IPS-20b (cell line): Measurements from ENCODE around the gene PHLDB2.

Experiments used
- H3K27ac ChIP-seq: one replicate; pipeline ENCODE4 v1.5.1; 2013; ENCODE audit warnings: low read length
- H3K27me3 ChIP-seq: 2 replicates; pipeline ENCODE4 v1.6.1; 2013; ENCODE audit warnings: mild to moderate bottlenecking, low read length, inconsistent platforms; ENCODE audit not compliant: insufficient read depth
- H3K36me3 ChIP-seq: 2 replicates; pipeline ENCODE4 v1.6.1; 2013; ENCODE audit warnings: low read depth, mild to moderate bottlenecking, inconsistent platforms, low read length, moderate library complexity; ENCODE audit not compliant: insufficient read depth
- H3K4me1 ChIP-seq: 2 replicates; pipeline ENCODE4 v1.6.1; 2013; ENCODE audit warnings: mild to moderate bottlenecking, control low read depth, inconsistent platforms, low read length, moderate library complexity; ENCODE audit not compliant: insufficient read depth
- H3K4me3 ChIP-seq: 2 replicates; pipeline ENCODE4 v1.5.1; 2013; ENCODE audit warnings: mild to moderate bottlenecking, low read length, inconsistent platforms
- H3K9ac ChIP-seq: 2 replicates; pipeline ENCODE4 v1.6.1; 2013; ENCODE audit warnings: low read depth, mild to moderate bottlenecking, inconsistent platforms, low read length, moderate library complexity
- H3K9me3 ChIP-seq: 2 replicates; pipeline ENCODE4 v1.6.1; 2013; ENCODE audit warnings: mild to moderate bottlenecking, low read depth, low read length, inconsistent platforms; ENCODE audit not compliant: insufficient read depth

The PHLDB2 gene

GRCh38 chr3:111890051-111890580 is 31.1 kb downstream of the PHLDB2 start:
- H3K9me3 ChIP-seq: no peaks in the 10 kb centered on the region
- H3K9ac ChIP-seq: no peak overlapping the region
- H3K4me1 ChIP-seq: no peaks in the 10 kb centered on the region
- no peak overlapping the region for H3K4me3 ChIP-seq
- no peaks in the 10 kb centered on the region for H3K27me3 ChIP-seq
- no peak overlapping the region for H3K27ac ChIP-seq
- peaks cover 16% of the 10 kb centered on the region for H3K36me3 ChIP-seq

GRCh38 chr3:111892070-111892469 is 33.0 kb downstream of the PHLDB2 start:
- no peaks in the 10 kb centered on the region for H3K4me1 ChIP-seq
- no peaks in the 10 kb centered on the region for H3K27me3 ChIP-seq
- no peak overlapping the region for H3K9ac ChIP-seq
- no peaks in the 10 kb centered on the region for H3K9me3 ChIP-seq
- H3K27ac ChIP-seq: no peak overlapping the region
- H3K4me3 ChIP-seq: no peak overlapping the region
- H3K36me3 ChIP-seq: no peaks in the 10 kb centered on the region

- Histone ChIP-seq H3K27me3 (no peaks in the 10 kb centered on the region), H3K36me3 (no peaks in the 10 kb centered on the region), H3K9ac (no peak overlapping the region), H3K4me1 (no peaks in the 10 kb centered on the region), H3K4me3 (no peak overlapping the region), H3K9me3 (no peaks in the 10 kb centered on the region; the same call in 1 of the 2 replicates), H3K27ac (no peak overlapping the region)
Observed at GRCh38 chr3:111895071-111895470, 36.0 kb downstream of the PHLDB2 start.

DNA sequence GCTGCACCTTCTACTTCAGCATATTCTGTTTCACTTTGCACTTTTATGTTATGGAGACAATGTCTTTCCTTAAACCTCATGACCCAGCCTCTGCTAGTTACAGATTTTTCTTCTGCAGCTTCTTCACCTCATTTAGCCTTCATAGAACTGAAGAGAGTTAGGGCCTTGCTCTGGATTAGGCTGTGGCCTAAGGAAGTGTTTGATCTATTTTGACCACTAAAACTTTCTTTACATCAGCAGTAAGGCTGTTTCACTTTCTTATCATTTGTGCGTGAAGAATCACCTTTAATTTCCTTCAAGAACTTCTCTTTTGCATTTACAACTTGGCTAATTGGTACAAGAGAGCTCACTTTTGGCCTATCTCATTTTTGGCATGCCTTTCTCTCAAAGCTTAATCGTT is 40.9 kb downstream of the PHLDB2 start:
- no peaks in the 10 kb centered on the region for H3K4me1 ChIP-seq
- no peak overlapping the region for H3K4me3 ChIP-seq
- no peak overlapping the region for H3K27ac ChIP-seq
- no peaks in the 10 kb centered on the region; the same call in 1 of the 2 replicates for H3K9me3 ChIP-seq
- no peaks in the 10 kb centered on the region for H3K36me3 ChIP-seq
- no peak overlapping the region for H3K9ac ChIP-seq
- H3K27me3 ChIP-seq: no peaks in the 10 kb centered on the region

DNA sequence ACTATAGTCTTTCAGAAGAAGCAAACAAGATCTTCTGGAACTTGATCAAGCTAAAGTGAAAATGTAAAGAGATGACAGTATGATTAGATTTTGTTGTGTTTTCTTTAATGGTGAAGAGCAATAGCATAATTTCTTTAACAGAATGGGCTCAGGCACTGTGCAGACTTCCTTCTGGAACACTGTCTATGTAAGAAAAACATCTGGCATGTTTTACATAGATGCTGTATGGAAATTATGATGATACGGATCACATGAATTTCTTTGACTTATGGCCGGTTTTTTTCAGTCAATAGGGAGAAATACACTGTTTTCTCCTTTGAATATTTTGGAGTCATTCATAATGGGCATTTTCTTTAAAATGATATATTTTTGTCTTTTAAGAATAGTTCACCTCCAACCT is 42.6 kb downstream of the PHLDB2 start:
- Histone ChIP-seq H3K27ac (no peak overlapping the region), H3K9me3 (no peaks in the 10 kb centered on the region; the same call in 1 of the 2 replicates), H3K27me3 (no peaks in the 10 kb centered on the region), H3K4me1 (no peaks in the 10 kb centered on the region), H3K36me3 (no peaks in the 10 kb centered on the region), H3K4me3 (no peak overlapping the region), H3K9ac (no peak overlapping the region)

DNA sequence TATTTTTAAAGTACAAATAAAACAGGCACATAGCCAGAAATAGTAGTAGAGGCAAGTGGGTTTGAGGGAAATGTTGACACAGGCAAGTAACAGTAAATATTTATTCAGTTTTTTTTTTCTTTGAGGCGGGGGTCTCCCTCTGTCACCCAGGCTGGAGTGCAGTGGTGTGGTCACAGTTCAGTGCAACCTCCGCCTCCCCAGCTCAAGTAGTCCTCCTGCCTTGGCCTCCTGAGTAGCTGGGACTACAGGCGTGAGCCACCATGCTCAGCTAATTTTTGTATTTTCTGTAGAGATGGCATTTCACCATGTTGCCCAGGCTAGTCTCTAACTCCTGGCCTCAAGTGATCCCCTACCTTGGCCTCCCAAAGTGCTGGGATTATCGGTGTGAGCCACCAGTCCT is 43.5 kb downstream of the PHLDB2 start:
- no peaks in the 10 kb centered on the region for H3K4me1 ChIP-seq
- H3K4me3 ChIP-seq: no peak overlapping the region
- H3K27me3 ChIP-seq: no peaks in the 10 kb centered on the region
- H3K27ac ChIP-seq: no peak overlapping the region
- H3K9ac ChIP-seq: no peak overlapping the region
- H3K36me3 ChIP-seq: no peaks in the 10 kb centered on the region
- H3K9me3 ChIP-seq: no peaks in the 10 kb centered on the region; the same call in 1 of the 2 replicates

DNA sequence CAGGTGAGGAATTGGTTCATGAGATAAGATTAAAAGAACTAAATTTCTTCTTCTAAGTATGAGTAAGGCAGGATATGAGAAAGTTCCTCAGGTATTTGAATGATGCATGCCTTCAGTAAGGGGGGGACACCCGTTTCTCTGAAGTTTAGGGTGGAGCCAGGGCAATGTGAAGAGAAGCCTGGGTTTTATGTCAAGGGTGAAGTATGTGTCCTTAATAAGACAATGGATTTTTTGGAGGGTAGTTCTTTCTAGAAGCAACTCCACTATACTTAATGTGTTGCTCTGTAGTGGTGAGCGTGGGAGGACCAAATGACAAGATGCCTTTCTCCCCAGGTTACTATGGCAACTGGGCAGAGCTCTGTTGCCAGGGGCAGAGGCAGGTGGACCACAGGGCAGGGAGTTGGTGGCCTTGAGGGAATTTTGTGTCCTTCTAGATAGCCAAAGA is 44.0 kb downstream of the PHLDB2 start:
- no peaks in the 10 kb centered on the region for H3K4me1 ChIP-seq
- no peaks in the 10 kb centered on the region; the same call in 1 of the 2 replicates for H3K9me3 ChIP-seq
- no peak overlapping the region for H3K9ac ChIP-seq
- 0 out of 2 replicates have a peak, but pooled peaks cover 4% of the 10 kb centered on the region for H3K36me3 ChIP-seq
- no peaks in the 10 kb centered on the region for H3K27me3 ChIP-seq
- no peak overlapping the region for H3K4me3 ChIP-seq
- no peak overlapping the region for H3K27ac ChIP-seq

DNA sequence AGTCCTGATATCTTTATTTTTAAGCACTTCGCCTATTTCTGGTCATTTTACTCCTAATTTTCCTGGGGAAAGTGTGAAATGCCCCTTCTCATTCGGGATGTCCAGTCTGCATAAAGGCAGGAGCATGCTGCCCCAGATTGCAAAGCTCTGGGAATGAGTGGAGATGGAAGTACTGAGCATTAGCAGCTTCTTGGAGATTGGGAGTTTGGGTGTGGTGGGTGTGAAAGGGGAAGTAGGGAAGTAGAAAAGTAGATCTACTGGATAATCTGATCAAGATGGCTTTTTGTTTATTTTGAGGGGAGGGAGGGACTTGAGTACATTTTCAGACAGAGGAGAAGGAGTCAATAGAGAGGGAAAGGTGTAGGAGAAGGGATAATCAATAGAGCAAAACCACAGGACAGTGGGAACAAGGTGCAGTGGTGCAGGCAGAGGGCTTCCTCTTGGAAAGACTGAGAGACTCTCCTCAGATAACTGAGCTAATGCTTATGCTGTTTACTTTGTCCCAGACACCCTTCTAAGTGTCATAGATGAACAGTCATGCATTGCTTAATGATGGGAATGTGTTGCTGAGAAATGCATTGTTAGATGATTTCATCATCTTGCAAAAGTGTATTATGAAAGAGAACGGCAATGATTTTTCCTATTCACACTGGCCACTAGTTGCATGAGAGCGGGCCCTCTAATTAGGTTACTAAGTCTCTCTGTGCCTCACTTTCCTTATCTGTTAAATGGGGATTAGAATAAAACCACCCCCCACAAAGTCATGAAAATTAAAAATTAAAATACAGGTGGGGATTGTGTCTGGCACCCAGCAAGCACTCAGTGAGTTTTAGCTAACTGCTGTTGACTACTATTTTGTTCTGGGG is 45.5 kb downstream of the PHLDB2 start:
- Histone ChIP-seq H3K4me1 (no peaks in the 10 kb centered on the region), H3K9me3 (no peaks in the 10 kb centered on the region), H3K27me3 (no peaks in the 10 kb centered on the region), H3K4me3 (no peak overlapping the region), H3K27ac (no peak overlapping the region), H3K36me3 (0 out of 2 replicates have a peak, but pooled peaks cover 4% of the 10 kb centered on the region), H3K9ac (no peak overlapping the region)

DNA sequence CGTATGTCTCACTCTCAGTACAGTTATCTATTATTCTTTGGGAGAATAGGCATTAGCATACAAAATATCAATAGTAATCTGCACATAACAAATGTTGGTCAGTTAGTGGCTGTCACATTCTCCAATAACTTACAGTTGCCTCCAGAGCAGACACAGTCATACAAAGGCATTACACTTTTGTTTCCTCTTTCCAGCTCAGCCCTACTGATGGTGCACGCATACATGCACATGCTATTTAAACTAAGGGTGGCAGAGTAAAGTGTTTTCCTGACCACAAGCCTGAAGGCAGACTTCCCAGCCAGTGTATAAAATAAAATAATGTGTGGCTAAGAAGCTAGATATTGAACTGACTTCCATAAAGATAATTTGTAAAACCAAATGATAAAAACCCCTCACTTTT is 47.6 kb downstream of the PHLDB2 start:
- Histone ChIP-seq H3K4me1 (no peaks in the 10 kb centered on the region), H3K4me3 (no peak overlapping the region), H3K27me3 (no peaks in the 10 kb centered on the region), H3K36me3 (0 out of 2 replicates have a peak, but pooled peaks cover 4% of the 10 kb centered on the region), H3K27ac (no peak overlapping the region), H3K9ac (no peak overlapping the region), H3K9me3 (no peaks in the 10 kb centered on the region)

DNA sequence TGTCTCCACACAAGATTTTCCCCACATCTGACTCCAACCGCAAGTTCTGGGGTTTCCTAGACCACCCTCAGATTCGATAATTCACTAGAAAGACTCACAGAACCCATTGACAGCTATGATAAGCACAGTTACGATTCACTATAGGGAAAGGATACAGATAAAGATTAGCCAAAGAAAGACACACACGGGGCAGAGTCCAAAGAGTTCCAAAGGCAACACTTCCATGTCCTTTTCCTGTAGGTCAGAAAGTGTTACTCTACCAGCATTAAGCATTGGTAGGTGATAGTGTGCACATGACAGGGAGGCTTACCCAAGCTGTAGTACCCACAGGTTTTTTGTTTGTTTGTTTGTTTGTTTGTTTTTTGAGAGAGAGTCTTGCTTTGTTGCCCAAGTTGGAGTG is 48.1 kb downstream of the PHLDB2 start:
- Histone ChIP-seq H3K4me1 (no peaks in the 10 kb centered on the region), H3K27me3 (no peaks in the 10 kb centered on the region), H3K9ac (no peak overlapping the region), H3K36me3 (0 out of 2 replicates have a peak, but pooled peaks cover 4% of the 10 kb centered on the region), H3K9me3 (no peaks in the 10 kb centered on the region), H3K27ac (no peak overlapping the region), H3K4me3 (no peak overlapping the region)

DNA sequence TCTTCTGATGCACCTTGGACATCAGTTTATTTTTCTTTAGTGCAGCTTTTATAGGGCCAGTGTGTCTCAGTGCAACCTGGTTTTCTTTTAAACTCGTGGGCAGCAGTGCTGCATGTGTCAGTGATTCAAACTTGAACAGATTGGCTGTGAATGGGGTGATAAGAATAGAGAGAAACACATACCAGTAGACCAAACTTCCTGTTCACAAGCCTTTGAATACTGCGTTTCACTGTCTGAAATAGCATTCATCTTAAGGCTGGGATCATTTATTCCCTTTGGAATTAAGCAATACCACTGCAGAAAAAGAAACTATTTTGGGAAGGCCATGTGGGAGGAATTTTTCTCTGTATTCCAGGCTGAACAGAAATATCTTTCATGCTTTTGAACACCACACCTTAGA is 51.7 kb downstream of the PHLDB2 start:
- Histone ChIP-seq H3K4me1 (peaks cover 2% of the 10 kb centered on the region; the same call in 1 of the 2 replicates), H3K4me3 (no peak overlapping the region), H3K36me3 (peaks cover 18% of the 10 kb centered on the region; the same call in 1 of the 2 replicates), H3K9me3 (no peaks in the 10 kb centered on the region), H3K9ac (no peak overlapping the region), H3K27ac (no peak overlapping the region), H3K27me3 (no peaks in the 10 kb centered on the region)

DNA sequence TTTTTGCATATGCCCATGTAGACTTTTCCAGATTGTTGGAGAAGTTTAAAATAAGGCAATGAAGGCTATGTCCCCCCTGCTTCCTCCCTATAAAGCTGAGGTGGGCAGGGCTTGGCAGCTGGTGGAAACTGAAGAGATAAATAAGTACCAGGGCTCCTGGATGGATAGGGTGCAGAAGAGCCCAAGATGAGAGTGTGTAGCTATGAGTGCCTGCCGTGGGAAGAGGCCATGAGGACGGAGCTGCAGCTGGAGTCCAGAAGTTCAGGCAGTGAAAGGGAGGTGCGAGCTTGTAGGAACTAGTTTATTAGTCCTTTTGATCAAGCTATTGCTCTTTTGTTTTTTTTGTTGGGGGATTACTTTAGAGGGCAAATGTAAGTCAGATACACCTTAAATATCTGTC is 52.4 kb downstream of the PHLDB2 start:
- H3K9ac ChIP-seq: no peak overlapping the region
- no peak overlapping the region for H3K4me3 ChIP-seq
- peaks cover 9% of the 10 kb centered on the region for H3K4me1 ChIP-seq
- peaks cover 18% of the 10 kb centered on the region; the same call in 1 of the 2 replicates for H3K36me3 ChIP-seq
- H3K27ac ChIP-seq: no peak overlapping the region
- H3K9me3 ChIP-seq: no peaks in the 10 kb centered on the region
- H3K27me3 ChIP-seq: no peaks in the 10 kb centered on the region
